Measurements from ENCODE around the gene ADCY2.

DNA sequence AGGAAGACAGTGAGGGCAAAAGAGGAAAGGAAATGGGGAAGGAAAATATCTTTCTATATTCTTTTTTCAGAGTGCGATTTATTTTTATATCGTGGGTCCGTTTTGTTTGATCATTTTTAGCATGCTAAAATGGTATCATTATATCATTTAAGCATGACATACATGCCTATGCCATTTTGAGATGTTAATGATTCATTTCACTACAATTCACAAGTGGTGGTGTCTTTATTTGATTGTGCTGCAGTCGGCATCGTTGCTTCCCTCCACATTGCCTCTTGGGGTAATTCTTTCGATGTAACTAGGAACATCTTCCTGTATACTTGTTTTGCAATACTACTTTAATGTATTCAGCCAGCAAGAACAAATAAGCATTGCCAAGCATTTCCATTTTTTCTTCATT, 309.8 kb downstream of the ADCY2 start:
- TF ChIP-seq TCF7L2 (IDR thresholded peaks at IDR 0.05; ENCODE audit: low read depth, low read length): no peak
- TF ChIP-seq NCOA4 (IDR thresholded peaks at IDR 0.05; ENCODE audit: partially characterized antibody): no peak
- no peak for TF ChIP-seq ZBTB26 (CRISPR knock-in tag; IDR thresholded peaks at IDR 0.05)
- no peak for TF ChIP-seq ATF3 (IDR thresholded peaks at IDR 0.05)
- no peak for TF ChIP-seq ATF3 (CRISPR knock-in tag; conservative IDR thresholded peaks at IDR 0.05)
- no peak for TF ChIP-seq EP300 (IDR thresholded peaks at IDR 0.05; ENCODE audit: low read length)
- no peak for TF ChIP-seq ZNF224 (CRISPR knock-in tag; IDR thresholded peaks at IDR 0.05)
- TF ChIP-seq, protein P1, sequence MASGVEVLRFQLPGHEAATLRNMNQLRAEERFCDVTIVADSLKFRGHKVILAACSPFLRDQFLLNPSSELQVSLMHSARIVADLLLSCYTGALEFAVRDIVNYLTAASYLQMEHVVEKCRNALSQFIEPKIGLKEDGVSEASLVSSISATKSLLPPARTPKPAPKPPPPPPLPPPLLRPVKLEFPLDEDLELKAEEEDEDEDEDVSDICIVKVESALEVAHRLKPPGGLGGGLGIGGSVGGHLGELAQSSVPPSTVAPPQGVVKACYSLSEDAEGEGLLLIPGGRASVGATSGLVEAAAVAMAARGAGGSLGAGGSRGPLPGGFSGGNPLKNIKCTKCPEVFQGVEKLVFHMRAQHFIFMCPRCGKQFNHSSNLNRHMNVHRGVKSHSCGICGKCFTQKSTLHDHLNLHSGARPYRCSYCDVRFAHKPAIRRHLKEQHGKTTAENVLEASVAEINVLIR (CRISPR knock-in tag; IDR thresholded peaks at IDR 0.05): no peak

All from K562 (cell line).